ENCODE results near the gene ARRB1. TPM values are rescaled to one million over a fixed set of nuclear protein-coding genes. Genes with fewer than 3 reads are reported as not detected.

ARRB1 gene
- total RNA-seq, 1 donor from 2014 or later = 32.8 TPM

GRCh38 chr11:75214843-75215242, 136.6 kb downstream of the ARRB1 start:
- DNase-seq (ENCODE audit: extremely low spot score, unreplicated experiment) = no peak
- H3K4me1 Mint-ChIP-seq (ENCODE audit: unreplicated experiment) = no peaks in the 10 kb centered on the region
- no peak overlapping the region for H3K27ac Mint-ChIP-seq
- no peak overlapping the region for H3K4me3 Mint-ChIP-seq
- TF ChIP-seq, protein P1, sequence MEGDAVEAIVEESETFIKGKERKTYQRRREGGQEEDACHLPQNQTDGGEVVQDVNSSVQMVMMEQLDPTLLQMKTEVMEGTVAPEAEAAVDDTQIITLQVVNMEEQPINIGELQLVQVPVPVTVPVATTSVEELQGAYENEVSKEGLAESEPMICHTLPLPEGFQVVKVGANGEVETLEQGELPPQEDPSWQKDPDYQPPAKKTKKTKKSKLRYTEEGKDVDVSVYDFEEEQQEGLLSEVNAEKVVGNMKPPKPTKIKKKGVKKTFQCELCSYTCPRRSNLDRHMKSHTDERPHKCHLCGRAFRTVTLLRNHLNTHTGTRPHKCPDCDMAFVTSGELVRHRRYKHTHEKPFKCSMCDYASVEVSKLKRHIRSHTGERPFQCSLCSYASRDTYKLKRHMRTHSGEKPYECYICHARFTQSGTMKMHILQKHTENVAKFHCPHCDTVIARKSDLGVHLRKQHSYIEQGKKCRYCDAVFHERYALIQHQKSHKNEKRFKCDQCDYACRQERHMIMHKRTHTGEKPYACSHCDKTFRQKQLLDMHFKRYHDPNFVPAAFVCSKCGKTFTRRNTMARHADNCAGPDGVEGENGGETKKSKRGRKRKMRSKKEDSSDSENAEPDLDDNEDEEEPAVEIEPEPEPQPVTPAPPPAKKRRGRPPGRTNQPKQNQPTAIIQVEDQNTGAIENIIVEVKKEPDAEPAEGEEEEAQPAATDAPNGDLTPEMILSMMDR (conservative IDR thresholded peaks at IDR 0.05) = no peak
- H3K36me3 Mint-ChIP-seq = no peaks in the 10 kb centered on the region
- H3K9me3 Mint-ChIP-seq = no peaks in the 10 kb centered on the region
- peaks cover 50% of the 10 kb centered on the region for H3K27me3 Mint-ChIP-seq

DNA sequence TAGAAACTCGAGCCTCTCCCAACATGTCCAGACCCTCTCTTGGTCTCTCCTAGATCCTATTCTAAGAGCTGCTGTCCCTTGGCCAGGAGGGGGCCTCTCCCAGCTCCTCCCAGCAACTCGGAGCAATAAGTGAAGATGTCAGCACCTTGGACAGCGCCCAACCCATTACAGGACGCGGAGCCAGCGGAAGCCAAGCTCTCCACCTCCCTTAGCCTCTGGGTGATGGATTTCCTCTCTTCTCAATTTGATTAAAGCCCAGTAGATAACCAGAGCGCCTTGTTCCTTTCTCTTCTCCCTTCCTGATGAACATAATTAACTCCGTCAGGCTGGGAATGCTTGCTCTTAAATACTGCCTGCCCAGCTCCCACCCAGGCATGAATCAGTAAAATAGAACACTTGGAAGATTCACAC, 137.0 kb downstream of the ARRB1 start:
- H3K27me3 Mint-ChIP-seq = peaks cover 46% of the 10 kb centered on the region

More for the DNA sequence above, 137.0 kb downstream of the ARRB1 start:
- H3K4me1 Mint-ChIP-seq (ENCODE audit: unreplicated experiment) = no peaks in the 10 kb centered on the region
- H3K27ac Mint-ChIP-seq = no peak overlapping the region
- H3K36me3 Mint-ChIP-seq = no peaks in the 10 kb centered on the region
- H3K9me3 Mint-ChIP-seq = no peaks in the 10 kb centered on the region
- H3K4me3 Mint-ChIP-seq = no peak overlapping the region
- DNase-seq (ENCODE audit: extremely low spot score, unreplicated experiment) = peak; percentile 89
- TF ChIP-seq, protein P1 (conservative IDR thresholded peaks at IDR 0.05) = peak; percentile 68

Small RNA genes within 50 kb of the gene (microRNA-seq; reads per million reads assigned to microRNA genes)
- 11.0 reads per million, percentile 33 among the genes with 10 or more reads in this experiment for gene MIR326

Other genes with a start within 250 kb of the ARRB1 start
- gene SLCO2B1, start 200.6 kb downstream of the ARRB1 start, total RNA-seq (ENCODE audit: low replicate concordance) = 5.6 and 23.5 TPM in 2 replicates
- 0.31 and 0.56 TPM in 2 replicates for gene TPBGL, start 110.9 kb downstream of the ARRB1 start, total RNA-seq (ENCODE audit: low replicate concordance)
- gene RPS3, start 47.9 kb upstream of the ARRB1 start, total RNA-seq (ENCODE audit: low replicate concordance) = 3,170 and 3,442 TPM in 2 replicates
- gene KLHL35, start 81.5 kb upstream of the ARRB1 start, total RNA-seq (ENCODE audit: low replicate concordance) = 0.67 and 1.6 TPM in 2 replicates
- 7.5 and 11.3 TPM in 2 replicates for gene GDPD5, start 174.3 kb upstream of the ARRB1 start, total RNA-seq (ENCODE audit: low replicate concordance)
- 151 and 229 TPM in 2 replicates for gene SERPINH1, start 210.6 kb upstream of the ARRB1 start, total RNA-seq (ENCODE audit: low replicate concordance)